Measurements from ENCODE around the gene MUC4.

DNA sequence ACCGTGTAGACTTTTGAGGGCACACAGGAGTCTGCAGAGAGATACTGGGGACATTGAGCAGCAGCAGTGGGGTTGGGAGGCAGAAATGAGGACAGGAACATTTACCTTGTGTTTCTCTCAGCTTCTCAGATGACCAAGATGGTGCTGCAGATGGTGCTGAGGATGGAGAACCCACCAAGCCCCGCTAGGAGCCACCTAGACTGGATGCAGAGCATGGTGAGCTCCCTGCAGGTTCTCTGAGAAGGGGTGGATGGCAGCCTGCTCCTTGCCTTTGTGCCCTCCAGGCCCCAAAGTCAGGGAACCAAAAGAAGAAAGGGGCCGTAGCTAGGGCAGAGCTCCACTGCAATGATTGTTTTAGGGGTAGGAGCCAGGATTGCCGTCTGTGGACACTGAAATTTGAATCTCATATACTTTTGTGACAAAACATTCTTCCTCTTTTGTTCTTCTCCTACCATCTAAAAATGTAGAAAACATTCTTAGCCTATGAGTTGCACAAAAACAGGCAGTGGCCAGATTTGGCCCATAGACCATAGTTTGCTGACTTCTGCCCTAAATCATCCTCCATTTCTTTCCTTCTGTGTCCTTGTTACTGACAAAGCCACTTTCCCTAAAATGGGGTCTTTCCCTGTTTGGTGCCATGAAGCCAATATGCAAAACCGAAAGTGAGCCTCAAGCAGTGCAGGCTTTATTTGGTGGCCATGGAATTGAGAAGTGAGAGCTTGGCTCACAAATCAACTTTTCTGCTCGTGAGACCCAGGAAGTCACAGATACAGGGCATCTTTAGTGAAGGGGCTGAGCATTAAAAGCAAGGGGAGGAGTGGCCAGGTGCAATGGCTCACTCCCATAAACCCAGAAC, 102.9 kb downstream of the MUC4 start:
- TF ChIP-seq, protein P1, sequence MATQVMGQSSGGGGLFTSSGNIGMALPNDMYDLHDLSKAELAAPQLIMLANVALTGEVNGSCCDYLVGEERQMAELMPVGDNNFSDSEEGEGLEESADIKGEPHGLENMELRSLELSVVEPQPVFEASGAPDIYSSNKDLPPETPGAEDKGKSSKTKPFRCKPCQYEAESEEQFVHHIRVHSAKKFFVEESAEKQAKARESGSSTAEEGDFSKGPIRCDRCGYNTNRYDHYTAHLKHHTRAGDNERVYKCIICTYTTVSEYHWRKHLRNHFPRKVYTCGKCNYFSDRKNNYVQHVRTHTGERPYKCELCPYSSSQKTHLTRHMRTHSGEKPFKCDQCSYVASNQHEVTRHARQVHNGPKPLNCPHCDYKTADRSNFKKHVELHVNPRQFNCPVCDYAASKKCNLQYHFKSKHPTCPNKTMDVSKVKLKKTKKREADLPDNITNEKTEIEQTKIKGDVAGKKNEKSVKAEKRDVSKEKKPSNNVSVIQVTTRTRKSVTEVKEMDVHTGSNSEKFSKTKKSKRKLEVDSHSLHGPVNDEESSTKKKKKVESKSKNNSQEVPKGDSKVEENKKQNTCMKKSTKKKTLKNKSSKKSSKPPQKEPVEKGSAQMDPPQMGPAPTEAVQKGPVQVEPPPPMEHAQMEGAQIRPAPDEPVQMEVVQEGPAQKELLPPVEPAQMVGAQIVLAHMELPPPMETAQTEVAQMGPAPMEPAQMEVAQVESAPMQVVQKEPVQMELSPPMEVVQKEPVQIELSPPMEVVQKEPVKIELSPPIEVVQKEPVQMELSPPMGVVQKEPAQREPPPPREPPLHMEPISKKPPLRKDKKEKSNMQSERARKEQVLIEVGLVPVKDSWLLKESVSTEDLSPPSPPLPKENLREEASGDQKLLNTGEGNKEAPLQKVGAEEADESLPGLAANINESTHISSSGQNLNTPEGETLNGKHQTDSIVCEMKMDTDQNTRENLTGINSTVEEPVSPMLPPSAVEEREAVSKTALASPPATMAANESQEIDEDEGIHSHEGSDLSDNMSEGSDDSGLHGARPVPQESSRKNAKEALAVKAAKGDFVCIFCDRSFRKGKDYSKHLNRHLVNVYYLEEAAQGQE (IDR thresholded peaks at IDR 0.05; ENCODE audit: insufficient replicate concordance, low read depth), result no peak
- TF ChIP-seq CTCF (IDR thresholded peaks at IDR 0.05; ENCODE audit: insufficient read depth, low read length) (no peak), POLR2AphosphoS5 (IDR thresholded peaks at IDR 0.05; ENCODE audit: low read depth) (no peak), GABPA (IDR thresholded peaks at IDR 0.05; ENCODE audit: low read depth) (no peak)
